Testis (tissue), 3 donors: ENCODE measurements around the gene CCR2. TPM values are rescaled to one million over a fixed set of nuclear protein-coding genes. Genes with fewer than 3 reads are reported as not detected.

Source experiments
- DNase-seq: peaks from one replicate; pipeline ENCODE4 v3.0.0-alpha.2; 2019
- H3K27ac ChIP-seq, 2 donors: fragments of 200-600 bp; sonication (generic); one replicate each; pipeline ENCODE4 v1.5.1; 2019
- H3K27me3 ChIP-seq: fragments of 200-600 bp; sonication (generic); one replicate; pipeline ENCODE4 v1.5.1; 2019
- H3K36me3 ChIP-seq: fragments of 200-600 bp; sonication (generic); one replicate; pipeline ENCODE4 v1.5.1; 2017; ENCODE audit warnings: low read depth; ENCODE audit errors: missing control alignments
- H3K4me1 ChIP-seq: fragments of 200-600 bp; sonication (generic); one replicate; pipeline ENCODE4 v1.5.1; 2019
- H3K4me3 ChIP-seq, 2 donors: fragments of 200-600 bp; sonication (generic); one replicate each; pipeline ENCODE4 v1.5.1; 2017 to 2019
- H3K9me3 ChIP-seq: fragments of 200-600 bp; sonication (generic); one replicate; pipeline ENCODE4 v1.5.1; 2017
- CTCF ChIP-seq, 3 experiments: fragments of 450-650 bp in 2 of 3; fragments of 200-600 bp in 1 of 3; sonication (generic) in 1 of 3; IDR thresholded peaks; one replicate each; pipeline ENCODE4 v1.5.1; 2016 to 2019; ENCODE audit warnings: antibody characterized with exemption in 3 of 3, mild to moderate bottlenecking in 2 of 3, moderate library complexity in 1 of 3
- POLR2A ChIP-seq: fragments of 450-650 bp; IDR thresholded peaks from one replicate; pipeline ENCODE4 v1.6.1; 2017; ENCODE audit warnings: antibody characterized with exemption, mild to moderate bottlenecking, moderate library complexity
- WGBS, 2 donors: methylation state at CpG; one replicate each; pipeline ENCODE4 v1.1.5; 2018; 5-methylcytosine and 5-hydroxymethylcytosine counted together
- intact Hi-C: fragments of 100-400 bp; cut with DNase I; formaldehyde crosslinking; loops from one replicate; pipeline ENCODE4 v1.15.1; 2023; ENCODE audit warnings: low total_unique reads
- polyA plus RNA-seq: library from polyadenylated mRNA; stranded (reverse); fragments of 350-450 nt; fragmentation: Illumina TruSeq; extraction: RNeasy Lipid Tissue Mini Kit (QIAGEN cat#74804); gene quantifications from one replicate; pipeline ENCODE4 v1.2.3, GENCODE V29; 2014; ENCODE audit warnings: low read depth, low replicate concordance; ENCODE audit not compliant: insufficient read depth
- total RNA-seq, 2 donors: library from RNA; depleted of rRNA; stranded (reverse); fragments of >200 nt; gene quantifications; one replicate each; pipeline ENCODE4 v1.2.3, GENCODE V29; 2016

CCR2 gene
- total and polyA plus RNA-seq, 3 donors from 2014 or later: 1.2 to 2.7 TPM; not detected in 1

DNA sequence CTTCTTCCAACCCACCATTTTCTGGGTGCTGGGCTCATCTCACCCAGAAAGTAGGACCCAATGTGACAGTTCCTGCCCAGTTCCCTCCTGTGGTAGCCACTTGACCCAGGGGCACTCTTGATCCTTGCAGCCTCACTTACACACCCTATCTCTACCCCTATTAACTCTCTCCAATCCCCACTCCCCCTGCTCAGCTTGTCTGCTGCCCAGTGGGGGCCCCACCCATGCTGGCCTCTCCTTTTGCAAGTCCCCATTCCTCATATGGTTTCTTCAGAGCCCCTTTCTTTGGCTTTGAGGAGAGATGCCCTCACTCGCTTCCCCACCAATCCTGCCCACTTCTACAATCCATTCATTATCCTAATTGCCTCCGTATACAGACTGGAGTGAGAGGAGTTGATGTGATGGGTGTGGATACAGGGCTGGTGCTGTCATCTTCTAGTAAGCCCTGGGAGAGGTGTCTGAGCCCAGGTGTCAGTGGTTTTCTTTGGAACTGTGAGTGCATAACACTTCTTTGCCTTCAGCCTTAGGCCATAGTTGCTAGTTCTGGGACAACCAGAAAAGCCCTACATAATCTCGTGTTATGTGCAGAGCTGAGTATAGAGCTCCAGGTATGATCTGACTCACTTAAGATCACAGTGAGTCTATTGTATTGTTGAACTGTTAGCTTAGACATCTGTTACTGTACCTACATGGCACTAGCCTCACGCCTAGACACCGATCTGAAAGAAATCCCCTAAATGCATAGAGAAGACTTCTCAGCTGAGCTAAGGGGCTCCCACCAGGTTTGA, 12.0 kb downstream of the CCR2 start:
- 87 to 95% methylated on average over 5 of the region's 5 CpGs for WGBS, 2 donors
- no peak overlapping the region for H3K27ac ChIP-seq
- no peaks in the 10 kb centered on the region for H3K27me3 ChIP-seq
- no peaks in the 10 kb centered on the region for H3K36me3 ChIP-seq
- intact Hi-C loops: no loop called here
- H3K4me3 ChIP-seq: no peak overlapping the region
- TF ChIP-seq POLR2A: no peak
- TF ChIP-seq CTCF (IDR thresholded peaks at IDR 0.05): no peak
- no peaks in the 10 kb centered on the region for H3K4me1 ChIP-seq
- DNase-seq: no peak
- no peaks in the 10 kb centered on the region for H3K9me3 ChIP-seq

GRCh38 chr3:46367811-46368210, 13.9 kb downstream of the CCR2 start:
- intact Hi-C loops: no loop called here
- H3K9me3 ChIP-seq: no peaks in the 10 kb centered on the region
- no peaks in the 10 kb centered on the region for H3K36me3 ChIP-seq
- no peaks in the 10 kb centered on the region for H3K27me3 ChIP-seq
- no peak overlapping the region for H3K27ac ChIP-seq
- TF ChIP-seq CTCF (IDR thresholded peaks at IDR 0.05) (no peak), POLR2A (no peak)
- DNase-seq: no peak
- no peak overlapping the region for H3K4me3 ChIP-seq
- WGBS, 2 donors: 91 to 94% methylated on average over 5 of the region's 5 CpGs
- H3K4me1 ChIP-seq: no peaks in the 10 kb centered on the region

GRCh38 chr3:46368569-46368968, 14.7 kb downstream of the CCR2 start:
- no peaks in the 10 kb centered on the region for H3K36me3 ChIP-seq
- 65 to 77% methylated on average over 6 to 7 of the region's 7 CpGs for WGBS, 2 donors
- no peak overlapping the region for H3K4me3 ChIP-seq
- no peaks in the 10 kb centered on the region for H3K27me3 ChIP-seq
- peak; percentile 24 for DNase-seq
- intact Hi-C loops: no loop called here
- no peaks in the 10 kb centered on the region for H3K4me1 ChIP-seq
- no peaks in the 10 kb centered on the region for H3K9me3 ChIP-seq
- TF ChIP-seq POLR2A: no peak
- TF ChIP-seq CTCF (IDR thresholded peaks at IDR 0.05): no peak
- no peak overlapping the region for H3K27ac ChIP-seq

DNA sequence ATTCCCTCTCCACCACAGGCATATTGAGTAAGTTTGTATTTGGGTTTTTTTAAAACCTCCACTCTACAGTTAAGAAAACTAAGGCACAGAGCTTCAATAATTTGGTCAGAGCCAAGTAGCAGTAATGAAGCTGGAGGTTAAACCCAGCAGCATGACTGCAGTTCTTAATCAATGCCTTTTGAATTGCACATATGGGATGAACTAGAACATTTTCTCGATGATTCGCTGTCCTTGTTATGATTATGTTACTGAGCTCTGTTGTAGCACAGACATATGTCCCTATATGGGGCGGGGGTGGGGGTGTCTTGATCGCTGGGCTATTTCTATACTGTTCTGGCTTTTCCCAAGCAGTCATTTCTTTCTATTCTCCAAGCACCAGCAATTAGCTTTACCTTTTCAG, 15.2 kb downstream of the CCR2 start:
- Histone ChIP-seq H3K4me3 (no peak overlapping the region), H3K4me1 (no peaks in the 10 kb centered on the region), H3K27ac (no peak overlapping the region), H3K36me3 (no peaks in the 10 kb centered on the region), H3K9me3 (no peaks in the 10 kb centered on the region), H3K27me3 (no peaks in the 10 kb centered on the region)
- no peak for TF ChIP-seq POLR2A
- TF ChIP-seq CTCF (IDR thresholded peaks at IDR 0.05): no peak
- intact Hi-C loops: no loop called here
- DNase-seq: no peak
- WGBS, 2 donors: 90 to 91% methylated on average over 4 of the region's 4 CpGs

DNA sequence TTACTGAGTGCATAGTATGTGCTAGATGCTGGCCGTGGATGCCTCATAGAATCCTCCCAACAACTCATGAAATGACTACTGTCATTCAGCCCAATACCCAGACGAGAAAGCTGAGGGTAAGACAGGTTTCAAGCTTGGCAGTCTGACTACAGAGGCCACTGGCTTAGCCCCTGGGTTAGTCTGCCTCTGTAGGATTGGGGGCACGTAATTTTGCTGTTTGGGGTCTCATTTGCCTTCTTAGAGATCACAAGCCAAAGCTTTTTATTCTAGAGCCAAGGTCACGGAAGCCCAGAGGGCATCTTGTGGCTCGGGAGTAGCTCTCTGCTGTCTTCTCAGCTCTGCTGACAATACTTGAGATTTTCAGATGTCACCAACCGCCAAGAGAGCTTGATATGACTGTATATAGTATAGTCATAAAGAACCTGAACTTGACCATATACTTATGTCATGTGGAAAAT, 15.8 kb downstream of the CCR2 start:
- Histone ChIP-seq H3K36me3 (no peaks in the 10 kb centered on the region), H3K4me3 (no peak overlapping the region), H3K27me3 (no peaks in the 10 kb centered on the region), H3K4me1 (no peaks in the 10 kb centered on the region), H3K9me3 (no peaks in the 10 kb centered on the region), H3K27ac (no peak overlapping the region)
- WGBS, 2 donors: 68 to 77% methylated on average over 6 of the region's 6 CpGs
- intact Hi-C loops: no loop called here
- TF ChIP-seq POLR2A (no peak), CTCF (IDR thresholded peaks at IDR 0.05) (no peak)
- DNase-seq: no peak
